Psoas muscle (tissue), 8 donors: ENCODE results near the gene GAL3ST1. TPM values are rescaled to one million over a fixed set of nuclear protein-coding genes. Genes with fewer than 3 reads are reported as not detected.

Experiments
- ATAC-seq, 4 donors: fragments of 200-7000 bp; cut with Tn5 transposase; one replicate each; pipeline ENCODE4 v1.9.1; 2020; ENCODE audit warnings: moderate library complexity in 3 of 4, mild to moderate bottlenecking in 2 of 4
- DNase-seq, 2 donors: peaks; one replicate each; pipeline ENCODE4 v3.0.0-alpha.2; 2020
- H3K27ac ChIP-seq: fragments of 200-600 bp; one replicate; pipeline ENCODE4 v1.8.0; 2022
- H3K27me3 ChIP-seq, 3 donors: fragments of 200-600 bp in 1 of 3; one replicate each; pipeline versions ENCODE4 v1.6.1 to v1.8.0; 2013 to 2022; ENCODE audit warnings: low read length in 2 of 3, mild to moderate bottlenecking in 2 of 3, moderate library complexity in 1 of 3; ENCODE audit not compliant: insufficient read depth in 3 of 3
- H3K36me3 ChIP-seq, 2 donors: fragments of 200-600 bp in 1 of 2; one replicate each; pipeline versions ENCODE4 v1.6.1 to v1.8.0; 2013 to 2022; ENCODE audit warnings: low read depth in 1 of 2, mild to moderate bottlenecking in 1 of 2, moderate library complexity in 1 of 2; ENCODE audit not compliant: insufficient read depth in 1 of 2
- H3K4me1 ChIP-seq: fragments of 200-600 bp; one replicate; pipeline ENCODE4 v1.8.0; 2022
- H3K4me3 ChIP-seq: fragments of 200-600 bp; one replicate; pipeline ENCODE4 v1.8.0; 2022; ENCODE audit warnings: mild to moderate bottlenecking
- H3K9me3 ChIP-seq: fragments of 200-600 bp; one replicate; pipeline ENCODE4 v1.8.0; 2022
- CTCF ChIP-seq: fragments of 200-600 bp; IDR thresholded peaks from one replicate; pipeline ENCODE4 v1.8.0; 2022; ENCODE audit warnings: antibody characterized with exemption
- WGBS, 3 donors: extraction: QIAGEN DNeasy Blood & Tissue Kit; methylation state at CpG; one replicate each; pipeline versions ENCODE4 v1.1.6 to v1.1.7; 2013; 5-methylcytosine and 5-hydroxymethylcytosine counted together
- intact Hi-C, 2 donors: fragments of 100-400 bp; cut with DNase I; formaldehyde crosslinking; loops; one replicate each; pipeline versions ENCODE4 v1.11.0 to v1.14.2; 2022
- polyA plus RNA-seq, 3 donors: library from polyadenylated mRNA; stranded (reverse); fragments of 200-250 nt; gene quantifications; one replicate each; pipeline ENCODE4 v1.2.3, GENCODE V29; 2013
- total RNA-seq, 4 donors: library from RNA; stranded (reverse); fragmentation: NEBNext Ultra II Directional in 2 of 4; extraction: Animal tissue kit (Norgen Biotek cat#: 25700) in 2 of 4; gene quantifications; one replicate each; pipeline versions ENCODE4 v1.2.1 to v1.2.4, GENCODE V29; 2021 to 2023
- donor health status: healthy with polysubstance abuse.
- donor health status: DM: no; HTN: no; CAD: no; lungs with moderate emphysema.
- donor health status: Bipolar disorder and iron deficiency.
- donor health status: healthy.
- donor health status: DM: yes; HTN: yes; CAD: no.
- donor health status: DM: no; HTN: no; CAD: no.
- donor health status: DM: no; HTN: no; CAD: no.
- donor health status: DM: yes; HTN: yes; CAD: no.

Gene GAL3ST1
- total and polyA plus RNA-seq, 7 donors, result 0.21 to 2.7 (median 0.80) TPM

- intact Hi-C loops, result no loop called here
- ATAC-seq (no peak), DNase-seq (no peak)
- Histone ChIP-seq H3K36me3 (no peaks in the 10 kb centered on the region), H3K27ac (no peak overlapping the region), H3K4me3 (no peak overlapping the region), H3K4me1 (no peaks in the 10 kb centered on the region), H3K27me3 (no peaks in the 10 kb centered on the region), H3K9me3 (no peaks in the 10 kb centered on the region)
- TF ChIP-seq CTCF, result no peak
- WGBS, 3 donors, result 70 to 90% (median 72%) methylated on average over 4 of the region's 4 CpGs
Observed at GRCh38 chr22:30565341-30565740, 9.1 kb downstream of the GAL3ST1 start.

GRCh38 chr22:30564761-30565119, 9.7 kb downstream of the GAL3ST1 start:
- Histone ChIP-seq H3K9me3 (no peaks in the 10 kb centered on the region), H3K36me3 (no peaks in the 10 kb centered on the region), H3K4me1 (no peaks in the 10 kb centered on the region), H3K27me3 (no peaks in the 10 kb centered on the region), H3K27ac (no peak overlapping the region), H3K4me3 (no peak overlapping the region)
- ATAC-seq (no peak), DNase-seq (no peak)
- no peak for TF ChIP-seq CTCF
- WGBS, 3 donors, result 39 to 54% (median 50%) methylated on average over 3 of the region's 3 CpGs
- intact Hi-C loops, result no loop called here

GRCh38 chr22:30564045-30564760, 10.3 kb downstream of the GAL3ST1 start:
- Histone ChIP-seq H3K9me3 (no peaks in the 10 kb centered on the region), H3K4me3 (no peak overlapping the region), H3K36me3 (no peaks in the 10 kb centered on the region), H3K27me3 (no peaks in the 10 kb centered on the region), H3K4me1 (no peaks in the 10 kb centered on the region), H3K27ac (no peak overlapping the region)
- 71 to 77% (median 76%) methylated on average over 8 of the region's 8 CpGs for WGBS, 3 donors
- TF ChIP-seq CTCF, result no peak
- intact Hi-C loops, result no loop called here
- ATAC-seq, result no peak
- no peak for DNase-seq

GRCh38 chr22:30562366-30562765, 12.1 kb downstream of the GAL3ST1 start:
- no peaks in the 10 kb centered on the region for H3K4me1 ChIP-seq
- H3K9me3 ChIP-seq, result no peaks in the 10 kb centered on the region
- H3K4me3 ChIP-seq, result no peak overlapping the region
- H3K27me3 ChIP-seq, result no peaks in the 10 kb centered on the region
- ATAC-seq (no peak), DNase-seq (no peak)
- intact Hi-C loops, result no loop called here
- WGBS, 3 donors, result 83 to 92% (median 83%) methylated on average over 6 of the region's 6 CpGs
- H3K36me3 ChIP-seq, result no peaks in the 10 kb centered on the region
- no peak for TF ChIP-seq CTCF
- no peak overlapping the region for H3K27ac ChIP-seq
